HEK293 (cell line): Measurements from ENCODE around the gene SEMA6A.
A peak's percentile ranks its signal among the peaks of the same experiment; 100 is the strongest.

Source experiments
- CTCF ChIA-PET: fragments of 350-600 bp; formaldehyde crosslinking; extraction: SDS; loops from one replicate; lab custom pipeline; 2021; ENCODE audit warnings: antibody characterized with exemption; lab: Yijun Ruan, JAX
- POLR2A ChIA-PET: fragments of 300-600 bp; formaldehyde crosslinking; extraction: SDS; loops from one replicate; lab custom pipeline; 2020; ENCODE audit warnings: antibody characterized with exemption, inconsistent platforms; lab: Yijun Ruan, JAX
- H3K27ac ChIP-seq: fragments of 200-500 bp; sonication (Bioruptor generic); 2 replicates; pipeline ENCODE4 v1.5.1; 2014; ENCODE audit warnings: low read depth, low read length, control low read depth, inconsistent platforms; ENCODE audit errors: extremely low read depth
- H3K36me3 ChIP-seq, 2 experiments: fragments of 200-500 bp in 1 of 2; sonication (Bioruptor generic) in 1 of 2; 1 replicate in 1 of 2; 2 replicates in 1 of 2; pipeline ENCODE4 v1.5.1; 2014 to 2017; ENCODE audit warnings: inconsistent platforms in 2 of 2, low read length in 2 of 2; ENCODE audit not compliant: control insufficient read depth in 2 of 2, insufficient read depth in 1 of 2
- H3K4me1 ChIP-seq: fragments of 200-500 bp; sonication (Bioruptor generic); 2 replicates; pipeline ENCODE4 v1.5.1; 2014; ENCODE audit warnings: mild to moderate bottlenecking, low read length, inconsistent platforms; ENCODE audit not compliant: control insufficient read depth, insufficient read depth
- H3K4me3 ChIP-seq: 2 replicates; pipeline ENCODE4 v1.5.1; 2011; ENCODE audit warnings: low read depth, mild to moderate bottlenecking, control low read depth, low read length, moderate library complexity
- H3K9me3 ChIP-seq: fragments of 200-500 bp; sonication (Bioruptor generic); 2 replicates; pipeline ENCODE4 v1.5.1; 2014; ENCODE audit warnings: low read depth, low read length, inconsistent platforms; ENCODE audit not compliant: control insufficient read depth, insufficient read depth
- AEBP2 ChIP-seq: fragments of 450-650 bp; formaldehyde crosslinking; IDR thresholded peaks from 2 replicates; pipeline ENCODE4 v1.5.1; 2016; ENCODE audit warnings: missing biosample characterization, missing genetic modification characterization, borderline replicate concordance
- GLI2 ChIP-seq: fragments of 450-650 bp; formaldehyde crosslinking; IDR thresholded peaks from 2 replicates; pipeline ENCODE4; 2017; ENCODE audit warnings: missing biosample characterization, missing genetic modification characterization, low read depth, borderline replicate concordance
- HOXA7 ChIP-seq: sonication (generic); formaldehyde crosslinking; IDR thresholded peaks from 2 replicates; pipeline ENCODE4 v1.8.1; 2022; ENCODE audit warnings: missing genetic modification reagents, borderline replicate concordance
- HOXD13 ChIP-seq: sonication (generic); formaldehyde crosslinking; IDR thresholded peaks from 2 replicates; pipeline ENCODE4 v1.8.0; 2022; ENCODE audit warnings: missing genetic modification reagents, borderline replicate concordance
- KLF9 ChIP-seq: fragments of 450-650 bp; formaldehyde crosslinking; IDR thresholded peaks from 2 replicates; pipeline ENCODE4 v1.5.1; 2016; ENCODE audit warnings: missing biosample characterization, missing genetic modification characterization, low read depth
- MZF1 ChIP-seq: fragments of 450-650 bp; formaldehyde crosslinking; IDR thresholded peaks from 2 replicates; pipeline ENCODE4 v1.5.1; 2017; ENCODE audit warnings: missing biosample characterization, missing genetic modification characterization, borderline replicate concordance
- OSR2 ChIP-seq: fragments of 450-650 bp; formaldehyde crosslinking; IDR thresholded peaks from 2 replicates; pipeline ENCODE4 v1.5.1; 2016; ENCODE audit warnings: missing biosample characterization, missing genetic modification characterization
- PRDM1 ChIP-seq: fragments of 450-650 bp; formaldehyde crosslinking; IDR thresholded peaks from 2 replicates; pipeline ENCODE4; 2016; ENCODE audit warnings: missing biosample characterization, missing genetic modification characterization
- SP7 ChIP-seq: fragments of 450-650 bp; formaldehyde crosslinking; IDR thresholded peaks from 2 replicates; pipeline ENCODE4 v1.5.1; 2016; ENCODE audit warnings: missing biosample characterization, missing genetic modification characterization
- TRIM28 ChIP-seq: IDR thresholded peaks from 2 replicates; pipeline ENCODE4 v1.6.1; 2011; ENCODE audit warnings: low read length, control low read depth, borderline replicate concordance
- YY1 ChIP-seq: fragments of 450-650 bp; formaldehyde crosslinking; IDR thresholded peaks from 2 replicates; pipeline ENCODE4 v1.5.1; 2018; ENCODE audit warnings: missing biosample characterization, missing genetic modification characterization
- ZFP69B ChIP-seq: fragments of 450-650 bp; formaldehyde crosslinking; IDR thresholded peaks from 2 replicates; pipeline ENCODE4 v1.5.1; 2016; ENCODE audit warnings: missing biosample characterization, missing genetic modification characterization
- ZIC2 ChIP-seq: fragments of 450-650 bp; formaldehyde crosslinking; IDR thresholded peaks from 2 replicates; pipeline ENCODE4 v1.5.1; 2016; ENCODE audit warnings: missing biosample characterization, missing genetic modification characterization
- ZNF18 ChIP-seq: fragments of 450-650 bp; formaldehyde crosslinking; IDR thresholded peaks from 2 replicates; pipeline ENCODE4 v1.5.1; 2016; ENCODE audit warnings: missing biosample characterization, missing genetic modification characterization
- ZNF274 ChIP-seq, 2 experiments: fragments of 200-500 bp in 1 of 2; fragments of 450-650 bp in 1 of 2; sonication (Bioruptor generic) in 1 of 2; formaldehyde crosslinking in 1 of 2; IDR thresholded peaks; 2 replicates each; pipeline versions ENCODE4 v1.5.1 to v1.6.1; 2014 to 2016; ENCODE audit warnings: borderline replicate concordance in 1 of 2, inconsistent platforms in 1 of 2, low read length in 1 of 2, missing biosample characterization in 1 of 2, missing genetic modification characterization in 1 of 2
- ZNF324 ChIP-seq: fragments of 450-650 bp; formaldehyde crosslinking; IDR thresholded peaks from 2 replicates; pipeline ENCODE4 v1.5.1; 2016; ENCODE audit warnings: missing biosample characterization, missing genetic modification characterization
- ZNF335 ChIP-seq: fragments of 450-650 bp; formaldehyde crosslinking; conservative IDR thresholded peaks from 2 replicates; pipeline ENCODE4 v1.5.1; 2016; ENCODE audit warnings: missing biosample characterization, missing genetic modification characterization
- ZNF354C ChIP-seq: fragments of 450-650 bp; formaldehyde crosslinking; IDR thresholded peaks from 2 replicates; pipeline ENCODE4 v1.5.1; 2016; ENCODE audit warnings: missing biosample characterization, missing genetic modification characterization, low read depth, borderline replicate concordance
- ZNF623 ChIP-seq: fragments of 450-650 bp; formaldehyde crosslinking; IDR thresholded peaks from 2 replicates; pipeline ENCODE4 v1.5.1; 2016; ENCODE audit warnings: missing biosample characterization, missing genetic modification characterization
- ZNF654 ChIP-seq: fragments of 450-650 bp; formaldehyde crosslinking; IDR thresholded peaks from 2 replicates; pipeline ENCODE4 v1.5.1; 2016; ENCODE audit warnings: low read depth, missing biosample characterization, missing genetic modification characterization
- ZNF677 ChIP-seq: fragments of 450-650 bp; IDR thresholded peaks from 2 replicates; pipeline ENCODE4 v1.5.0; 2018; ENCODE audit warnings: missing biosample characterization, mild to moderate bottlenecking, missing genetic modification characterization, moderate library complexity
- ZNF701 ChIP-seq: fragments of 450-650 bp; formaldehyde crosslinking; IDR thresholded peaks from 2 replicates; pipeline ENCODE4 v1.5.1; 2016; ENCODE audit warnings: missing biosample characterization, missing genetic modification characterization
- TF ChIP-seq, protein P1 (sequence below): fragments of 450-650 bp; formaldehyde crosslinking; IDR thresholded peaks from 2 replicates; pipeline ENCODE4 v1.5.1; 2016; ENCODE audit warnings: missing biosample characterization, missing genetic modification characterization
- TF ChIP-seq, protein P2 (sequence below): fragments of 450-650 bp; formaldehyde crosslinking; IDR thresholded peaks from 2 replicates; pipeline ENCODE4 v1.5.1; 2016; ENCODE audit warnings: missing biosample characterization, missing genetic modification characterization
- TF ChIP-seq, protein P3 (sequence below): fragments of 450-650 bp; formaldehyde crosslinking; IDR thresholded peaks from 2 replicates; pipeline ENCODE4 v1.5.1; 2017; ENCODE audit warnings: missing biosample characterization, missing genetic modification characterization
- TF ChIP-seq, protein P4 (sequence below): fragments of 450-650 bp; formaldehyde crosslinking; conservative IDR thresholded peaks from 2 replicates; pipeline ENCODE4 v1.5.1; 2016; ENCODE audit warnings: low read depth, missing biosample characterization, missing genetic modification characterization

The SEMA6A gene

GRCh38 chr5:116528519-116529234, 45.9 kb downstream of the SEMA6A start:
- Histone ChIP-seq H3K4me1 (peaks cover 59% of the 10 kb centered on the region), H3K36me3 (no peaks in the 10 kb centered on the region), H3K9me3 (no peaks in the 10 kb centered on the region), H3K27ac (peak overlapping the region; percentile 39; the same call in 1 of the 2 replicates), H3K4me3 (no peak overlapping the region)
- ChIA-PET POLR2A (no interaction called here), CTCF (no interaction called here)
- TF ChIP-seq, protein P1, sequence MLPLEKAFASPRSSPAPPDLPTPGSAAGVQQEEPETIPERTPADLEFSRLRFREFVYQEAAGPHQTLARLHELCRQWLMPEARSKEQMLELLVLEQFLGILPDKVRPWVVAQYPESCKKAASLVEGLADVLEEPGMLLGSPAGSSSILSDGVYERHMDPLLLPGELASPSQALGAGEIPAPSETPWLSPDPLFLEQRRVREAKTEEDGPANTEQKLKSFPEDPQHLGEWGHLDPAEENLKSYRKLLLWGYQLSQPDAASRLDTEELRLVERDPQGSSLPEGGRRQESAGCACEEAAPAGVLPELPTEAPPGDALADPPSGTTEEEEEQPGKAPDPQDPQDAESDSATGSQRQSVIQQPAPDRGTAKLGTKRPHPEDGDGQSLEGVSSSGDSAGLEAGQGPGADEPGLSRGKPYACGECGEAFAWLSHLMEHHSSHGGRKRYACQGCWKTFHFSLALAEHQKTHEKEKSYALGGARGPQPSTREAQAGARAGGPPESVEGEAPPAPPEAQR = no peak
- TF ChIP-seq ZNF274 (IDR thresholded peaks at IDR 0.05; ENCODE audit: low read length) = no peak
- TF ChIP-seq ZNF274 (tag by site-specific recombination; IDR thresholded peaks at IDR 0.05; ENCODE audit: borderline replicate concordance) = no peak
- peak; percentile 99 for TF ChIP-seq SP7 (tag by site-specific recombination)
- peak; percentile 58 for TF ChIP-seq TRIM28
- TF ChIP-seq ZNF18 (tag by site-specific recombination) = peak; percentile 86
- peak; percentile 63 for TF ChIP-seq ZNF335 (tag by site-specific recombination)
- no peak for TF ChIP-seq ZNF354C
- peak; percentile 79 for TF ChIP-seq OSR2 (tag by site-specific recombination)
- no peak for TF ChIP-seq YY1
- TF ChIP-seq PRDM1 (tag by site-specific recombination) = no peak
- TF ChIP-seq ZNF654 (tag by site-specific recombination) = no peak
- TF ChIP-seq HOXD13 = no peak
- 0 out of 2 replicates have a peak, but pooled peaks have one; percentile 20 for TF ChIP-seq ZIC2 (tag by site-specific recombination)
- no peak for TF ChIP-seq GLI2 (tag by site-specific recombination)
- TF ChIP-seq ZNF324 (tag by site-specific recombination) = no peak
- TF ChIP-seq HOXA7 (CRISPR knock-in tag) = no peak
- TF ChIP-seq, protein P2, sequence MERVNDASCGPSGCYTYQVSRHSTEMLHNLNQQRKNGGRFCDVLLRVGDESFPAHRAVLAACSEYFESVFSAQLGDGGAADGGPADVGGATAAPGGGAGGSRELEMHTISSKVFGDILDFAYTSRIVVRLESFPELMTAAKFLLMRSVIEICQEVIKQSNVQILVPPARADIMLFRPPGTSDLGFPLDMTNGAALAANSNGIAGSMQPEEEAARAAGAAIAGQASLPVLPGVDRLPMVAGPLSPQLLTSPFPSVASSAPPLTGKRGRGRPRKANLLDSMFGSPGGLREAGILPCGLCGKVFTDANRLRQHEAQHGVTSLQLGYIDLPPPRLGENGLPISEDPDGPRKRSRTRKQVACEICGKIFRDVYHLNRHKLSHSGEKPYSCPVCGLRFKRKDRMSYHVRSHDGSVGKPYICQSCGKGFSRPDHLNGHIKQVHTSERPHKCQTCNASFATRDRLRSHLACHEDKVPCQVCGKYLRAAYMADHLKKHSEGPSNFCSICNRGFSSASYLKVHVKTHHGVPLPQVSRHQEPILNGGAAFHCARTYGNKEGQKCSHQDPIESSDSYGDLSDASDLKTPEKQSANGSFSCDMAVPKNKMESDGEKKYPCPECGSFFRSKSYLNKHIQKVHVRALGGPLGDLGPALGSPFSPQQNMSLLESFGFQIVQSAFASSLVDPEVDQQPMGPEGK (tag by site-specific recombination) = no peak
- no peak for TF ChIP-seq KLF9
- peak; percentile 58; the same call in 1 of the 2 replicates for TF ChIP-seq MZF1
- TF ChIP-seq, protein P3, sequence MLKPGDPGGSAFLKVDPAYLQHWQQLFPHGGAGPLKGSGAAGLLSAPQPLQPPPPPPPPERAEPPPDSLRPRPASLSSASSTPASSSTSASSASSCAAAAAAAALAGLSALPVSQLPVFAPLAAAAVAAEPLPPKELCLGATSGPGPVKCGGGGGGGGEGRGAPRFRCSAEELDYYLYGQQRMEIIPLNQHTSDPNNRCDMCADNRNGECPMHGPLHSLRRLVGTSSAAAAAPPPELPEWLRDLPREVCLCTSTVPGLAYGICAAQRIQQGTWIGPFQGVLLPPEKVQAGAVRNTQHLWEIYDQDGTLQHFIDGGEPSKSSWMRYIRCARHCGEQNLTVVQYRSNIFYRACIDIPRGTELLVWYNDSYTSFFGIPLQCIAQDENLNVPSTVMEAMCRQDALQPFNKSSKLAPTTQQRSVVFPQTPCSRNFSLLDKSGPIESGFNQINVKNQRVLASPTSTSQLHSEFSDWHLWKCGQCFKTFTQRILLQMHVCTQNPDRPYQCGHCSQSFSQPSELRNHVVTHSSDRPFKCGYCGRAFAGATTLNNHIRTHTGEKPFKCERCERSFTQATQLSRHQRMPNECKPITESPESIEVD = peak; percentile 75
- no peak for TF ChIP-seq ZNF623 (tag by site-specific recombination)
- no peak for TF ChIP-seq AEBP2 (tag by site-specific recombination)
- no peak for TF ChIP-seq ZNF701 (tag by site-specific recombination)
- TF ChIP-seq, protein P4, sequence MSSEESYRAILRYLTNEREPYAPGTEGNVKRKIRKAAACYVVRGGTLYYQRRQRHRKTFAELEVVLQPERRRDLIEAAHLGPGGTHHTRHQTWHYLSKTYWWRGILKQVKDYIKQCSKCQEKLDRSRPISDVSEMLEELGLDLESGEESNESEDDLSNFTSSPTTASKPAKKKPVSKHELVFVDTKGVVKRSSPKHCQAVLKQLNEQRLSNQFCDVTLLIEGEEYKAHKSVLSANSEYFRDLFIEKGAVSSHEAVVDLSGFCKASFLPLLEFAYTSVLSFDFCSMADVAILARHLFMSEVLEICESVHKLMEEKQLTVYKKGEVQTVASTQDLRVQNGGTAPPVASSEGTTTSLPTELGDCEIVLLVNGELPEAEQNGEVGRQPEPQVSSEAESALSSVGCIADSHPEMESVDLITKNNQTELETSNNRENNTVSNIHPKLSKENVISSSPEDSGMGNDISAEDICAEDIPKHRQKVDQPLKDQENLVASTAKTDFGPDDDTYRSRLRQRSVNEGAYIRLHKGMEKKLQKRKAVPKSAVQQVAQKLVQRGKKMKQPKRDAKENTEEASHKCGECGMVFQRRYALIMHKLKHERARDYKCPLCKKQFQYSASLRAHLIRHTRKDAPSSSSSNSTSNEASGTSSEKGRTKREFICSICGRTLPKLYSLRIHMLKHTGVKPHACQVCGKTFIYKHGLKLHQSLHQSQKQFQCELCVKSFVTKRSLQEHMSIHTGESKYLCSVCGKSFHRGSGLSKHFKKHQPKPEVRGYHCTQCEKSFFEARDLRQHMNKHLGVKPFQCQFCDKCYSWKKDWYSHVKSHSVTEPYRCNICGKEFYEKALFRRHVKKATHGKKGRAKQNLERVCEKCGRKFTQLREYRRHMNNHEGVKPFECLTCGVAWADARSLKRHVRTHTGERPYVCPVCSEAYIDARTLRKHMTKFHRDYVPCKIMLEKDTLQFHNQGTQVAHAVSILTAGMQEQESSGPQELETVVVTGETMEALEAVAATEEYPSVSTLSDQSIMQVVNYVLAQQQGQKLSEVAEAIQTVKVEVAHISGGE (tag by site-specific recombination) = no peak
- TF ChIP-seq ZNF677 (tag by site-specific recombination) = no peak
- no peak for TF ChIP-seq ZFP69B (tag by site-specific recombination)
